ENCODE results near the gene NBPF9.
"Not testable (repeated sequence)": the region's sequence is repeated elsewhere in the genome, so short reads cannot be mapped to it uniquely, and the experiment has no call there.

- not testable (repeated sequence) for TF ChIP-seq CTCF (conservative IDR thresholded peaks at IDR 0.05); EZH2 (IDR thresholded peaks at IDR 0.05; ENCODE audit: low read depth)
Observed at GRCh38 chr1:149008769-149009168, 94.6 kb downstream of the NBPF9 start.
